ENCODE measurements around the gene ZNF547. TPM values are rescaled to one million over a fixed set of nuclear protein-coding genes. Genes with fewer than 3 reads are reported as not detected.

ZNF547 gene
- total RNA-seq, 1 experiment from 2014 or later = 6.0 TPM

DNA sequence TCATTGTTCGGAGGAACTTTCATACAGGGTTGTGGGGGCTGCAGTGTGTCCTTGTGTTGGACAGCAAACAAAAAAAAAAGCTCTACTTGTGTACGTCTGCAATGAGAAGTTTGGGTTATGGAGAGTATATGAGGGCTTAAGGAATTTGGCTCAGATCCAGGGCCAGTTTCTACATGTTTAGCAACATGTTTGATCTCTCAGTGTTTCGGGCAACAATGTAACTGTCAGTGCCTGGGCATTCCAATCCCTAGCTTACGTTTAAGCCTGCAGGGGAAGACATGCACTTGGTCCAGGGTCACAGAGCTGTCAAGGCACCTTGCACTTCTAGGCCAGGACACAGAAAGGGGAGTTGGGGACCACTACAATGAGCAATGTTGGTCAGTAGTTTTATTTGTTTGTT is 29.2 kb upstream of the ZNF547 start:
- intact Hi-C loops (cut with micrococcal nuclease; ENCODE audit: unreplicated experiment) = no loop called here
- Histone ChIP-seq H3K27me3 (ENCODE audit: insufficient read depth, low read depth) (no peaks in the 10 kb centered on the region), H3F3A (ENCODE audit: insufficient read depth, low read depth) (no peaks in the 10 kb centered on the region), H3K4me3 (no peak overlapping the region), H3K9me3 (ENCODE audit: insufficient read depth, low read depth) (no peaks in the 10 kb centered on the region), H3K4me2 (no peak overlapping the region), H2AFZ (no peak overlapping the region), H4K20me1 (ENCODE audit: insufficient read depth) (0 out of 2 replicates have a peak, but pooled peaks cover 3% of the 10 kb centered on the region), H3K36me3 (ENCODE audit: low read depth) (peaks cover 4% of the 10 kb centered on the region; the same call in 1 of the 2 replicates), H3K9me2 (ENCODE audit: insufficient read depth) (0 out of 2 replicates have a peak, but pooled peaks cover 5% of the 10 kb centered on the region), H3K27ac (no peak overlapping the region), H3K79me2 (ENCODE audit: low read depth) (no peaks in the 10 kb centered on the region), H3K4me1 (replicated peaks; ENCODE audit: insufficient read depth) (no peaks in the 10 kb centered on the region)
- DNase-seq = no peak
- ChIA-PET CTCF (interaction anchor here (0.6 kb wide), 1 partner anchor 1141 kb away, joined by 3 read pairs; no protein-coding TSS in a partner anchor), POLR2A (ENCODE audit: unreplicated experiment) (interaction anchor here (0.5 to 0.6 kb wide), 2 partner anchors 17 to 29 kb away, joined by 4 to 9 read pairs; partner anchors contain the start of gene ZNF304)
- TF ChIP-seq, protein P1, sequence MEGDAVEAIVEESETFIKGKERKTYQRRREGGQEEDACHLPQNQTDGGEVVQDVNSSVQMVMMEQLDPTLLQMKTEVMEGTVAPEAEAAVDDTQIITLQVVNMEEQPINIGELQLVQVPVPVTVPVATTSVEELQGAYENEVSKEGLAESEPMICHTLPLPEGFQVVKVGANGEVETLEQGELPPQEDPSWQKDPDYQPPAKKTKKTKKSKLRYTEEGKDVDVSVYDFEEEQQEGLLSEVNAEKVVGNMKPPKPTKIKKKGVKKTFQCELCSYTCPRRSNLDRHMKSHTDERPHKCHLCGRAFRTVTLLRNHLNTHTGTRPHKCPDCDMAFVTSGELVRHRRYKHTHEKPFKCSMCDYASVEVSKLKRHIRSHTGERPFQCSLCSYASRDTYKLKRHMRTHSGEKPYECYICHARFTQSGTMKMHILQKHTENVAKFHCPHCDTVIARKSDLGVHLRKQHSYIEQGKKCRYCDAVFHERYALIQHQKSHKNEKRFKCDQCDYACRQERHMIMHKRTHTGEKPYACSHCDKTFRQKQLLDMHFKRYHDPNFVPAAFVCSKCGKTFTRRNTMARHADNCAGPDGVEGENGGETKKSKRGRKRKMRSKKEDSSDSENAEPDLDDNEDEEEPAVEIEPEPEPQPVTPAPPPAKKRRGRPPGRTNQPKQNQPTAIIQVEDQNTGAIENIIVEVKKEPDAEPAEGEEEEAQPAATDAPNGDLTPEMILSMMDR (conservative IDR thresholded peaks at IDR 0.05) = no peak
- no peak for TF ChIP-seq EZH2 (IDR thresholded peaks at IDR 0.05; ENCODE audit: low read depth)
- TSS peak; percentile 3 for BruUV-seq (replicated peaks)

DNA sequence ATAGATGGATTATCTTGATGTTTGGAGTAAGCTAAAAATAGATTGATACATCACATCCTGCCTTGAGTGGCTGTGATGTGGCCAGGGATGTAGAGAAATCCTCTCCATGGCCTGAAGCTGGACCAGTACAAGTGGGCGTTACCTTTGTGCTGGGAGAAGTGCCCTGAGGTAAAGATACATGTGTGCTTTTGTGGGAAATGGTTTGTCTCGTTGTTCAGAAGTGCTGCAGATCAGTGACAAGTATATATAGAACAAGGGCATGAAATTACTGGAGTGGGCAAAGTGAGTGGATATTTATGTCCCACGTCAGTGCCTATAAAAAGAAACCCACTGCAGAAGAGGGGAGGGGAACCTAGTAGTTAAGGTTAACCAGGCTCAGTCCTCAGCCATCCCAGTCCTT is 24.5 kb upstream of the ZNF547 start:
- no peaks in the 10 kb centered on the region for H4K20me1 ChIP-seq (ENCODE audit: insufficient read depth)
- H3F3A ChIP-seq (ENCODE audit: insufficient read depth, low read depth) = no peaks in the 10 kb centered on the region; the same call in 1 of the 2 replicates
- no peak overlapping the region for H3K4me2 ChIP-seq
- H3K9me2 ChIP-seq (ENCODE audit: insufficient read depth) = 0 out of 2 replicates have a peak, but pooled peaks cover 5% of the 10 kb centered on the region
- DNase-seq = no peak
- no peak for TF ChIP-seq EZH2 (IDR thresholded peaks at IDR 0.05; ENCODE audit: low read depth)
- TF ChIP-seq, protein P1 (conservative IDR thresholded peaks at IDR 0.05) = no peak
- H3K9me3 ChIP-seq (ENCODE audit: insufficient read depth, low read depth) = no peaks in the 10 kb centered on the region
- no peaks in the 10 kb centered on the region for H3K79me2 ChIP-seq (ENCODE audit: low read depth)
- ChIA-PET CTCF (no interaction called here), POLR2A (ENCODE audit: unreplicated experiment) (no interaction called here)
- no TSS peak for BruUV-seq (replicated peaks)
- no peaks in the 10 kb centered on the region for H3K36me3 ChIP-seq (ENCODE audit: low read depth)
- H3K4me1 ChIP-seq (replicated peaks; ENCODE audit: insufficient read depth) = no peaks in the 10 kb centered on the region
- H3K27ac ChIP-seq = no peak overlapping the region
- H3K4me3 ChIP-seq = no peak overlapping the region
- no peak overlapping the region for H2AFZ ChIP-seq
- no peaks in the 10 kb centered on the region for H3K27me3 ChIP-seq (ENCODE audit: insufficient read depth, low read depth)
- intact Hi-C loops (cut with micrococcal nuclease; ENCODE audit: unreplicated experiment) = no loop called here

DNA sequence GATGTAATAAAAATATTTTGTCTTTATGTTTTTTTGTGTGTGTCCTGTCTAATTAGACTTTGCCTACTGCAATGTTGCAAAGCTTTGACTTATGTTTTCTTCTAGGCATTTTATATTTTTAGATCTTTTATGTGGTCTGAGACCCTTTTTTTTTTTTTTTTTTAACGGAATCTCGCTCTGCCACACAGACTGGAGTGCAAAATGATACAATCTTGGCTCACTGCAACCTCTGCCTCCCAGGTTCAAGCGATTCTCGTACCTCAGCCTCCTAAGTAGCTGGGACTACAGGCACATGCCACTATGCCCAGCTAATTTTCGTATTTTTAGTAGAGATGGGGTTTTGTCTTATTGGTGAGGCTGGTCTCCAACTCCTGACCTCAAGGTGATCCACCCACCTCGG is 20.8 kb upstream of the ZNF547 start:
- CTCF ChIA-PET = interaction anchor here (0.7 kb wide), 1 partner anchor 994 kb away, joined by 9 read pairs; no protein-coding TSS in a partner anchor
- Histone ChIP-seq H2AFZ (no peak overlapping the region), H3F3A (ENCODE audit: insufficient read depth, low read depth) (no peaks in the 10 kb centered on the region; the same call in 1 of the 2 replicates), H3K27ac (no peak overlapping the region), H3K79me2 (ENCODE audit: low read depth) (no peaks in the 10 kb centered on the region), H3K9me2 (ENCODE audit: insufficient read depth) (no peaks in the 10 kb centered on the region), H3K36me3 (ENCODE audit: low read depth) (no peaks in the 10 kb centered on the region), H3K4me2 (no peak overlapping the region), H3K9me3 (ENCODE audit: insufficient read depth, low read depth) (no peaks in the 10 kb centered on the region), H3K4me1 (replicated peaks; ENCODE audit: insufficient read depth) (no peaks in the 10 kb centered on the region), H3K27me3 (ENCODE audit: insufficient read depth, low read depth) (no peaks in the 10 kb centered on the region), H3K4me3 (no peak overlapping the region), H4K20me1 (ENCODE audit: insufficient read depth) (no peaks in the 10 kb centered on the region)
- BruUV-seq (replicated peaks) = no TSS peak
- intact Hi-C loops (cut with micrococcal nuclease; ENCODE audit: unreplicated experiment) = no loop called here
- TF ChIP-seq, protein P1 (conservative IDR thresholded peaks at IDR 0.05) = no peak
- no peak for TF ChIP-seq EZH2 (IDR thresholded peaks at IDR 0.05; ENCODE audit: low read depth)
- DNase-seq = no peak
- POLR2A ChIA-PET (ENCODE audit: unreplicated experiment) = interaction anchor here (0.5 kb wide), 1 partner anchor 839 kb away, joined by 9 read pairs; no protein-coding TSS in a partner anchor
